SJSA1 (cell line): Measurements from ENCODE around the gene LAMB3. TPM values are rescaled to one million over a fixed set of nuclear protein-coding genes. Genes with fewer than 3 reads are reported as not detected.

Experiments
- DNase-seq, 2 experiments: peaks; one replicate each; pipeline ENCODE4 v3.0.0-alpha.2; 2015 to 2020; ENCODE audit warnings: low spot score in 2 of 2, low read depth in 1 of 2
- H3K27ac ChIP-seq: fragments of 250-450 bp; sonication (Bioruptor Pico); 2 replicates; pipeline ENCODE4 v1.5.1; 2020; ENCODE audit warnings: mild to moderate bottlenecking, moderate library complexity
- H3K27me3 ChIP-seq: fragments of 250-450 bp; sonication (Bioruptor Pico); replicated peaks from 2 replicates; pipeline ENCODE4 v1.5.1; 2020; ENCODE audit warnings: mild to moderate bottlenecking, moderate library complexity
- H3K36me3 ChIP-seq: fragments of 250-450 bp; sonication (Bioruptor Pico); 2 replicates; pipeline ENCODE4 v1.5.1; 2020; ENCODE audit warnings: mild to moderate bottlenecking
- H3K4me1 ChIP-seq: fragments of 250-450 bp; sonication (Bioruptor Pico); replicated peaks from 2 replicates; pipeline ENCODE4 v1.6.1; 2021; ENCODE audit warnings: mild to moderate bottlenecking
- H3K4me3 ChIP-seq: fragments of 250-450 bp; sonication (Bioruptor Pico); 2 replicates; pipeline ENCODE4 v1.5.1; 2020; ENCODE audit warnings: mild to moderate bottlenecking
- H3K9me3 ChIP-seq: fragments of 250-450 bp; sonication (Bioruptor Pico); replicated peaks from 2 replicates; pipeline ENCODE4 v1.5.1; 2020; ENCODE audit warnings: mild to moderate bottlenecking
- total RNA-seq: library from RNA; depleted of rRNA; stranded (reverse); fragments of >200 nt; shearing (Covaris generic); gene quantifications from 2 replicates; pipeline ENCODE4 v1.2.3, GENCODE V29; 2014

The LAMB3 gene
- total RNA-seq, 1 experiment from 2014 or later = 4.1 TPM

- peaks cover 43% of the 10 kb centered on the region for H3K27me3 ChIP-seq
- H3K9me3 ChIP-seq = no peaks in the 10 kb centered on the region
- H3K4me1 ChIP-seq = no peaks in the 10 kb centered on the region
- H3K36me3 ChIP-seq = no peaks in the 10 kb centered on the region
- peak in 1 of 2 experiments; percentile 7 for DNase-seq
- peak within 1 kb of the TSS; percentile 9; the same call in 1 of the 2 replicates for H3K4me3 ChIP-seq
- no peak within 1 kb of the TSS for H3K27ac ChIP-seq
These were observed 22.8 kb upstream of the LAMB3 start, which contains the start of gene G0S2 for GRCh38 chr1:209674957-209675564. TSS of gene G0S2 (plus strand) at chr1:209675412. CDS start at chr1:209675685, 273 bp downstream.

- no peak for DNase-seq
These were observed 21.6 kb upstream of the LAMB3 start for GRCh38 chr1:209673631-209674417.

GRCh38 chr1:209672705-209673630 lies 20.7 kb upstream of the LAMB3 start:
- H3K36me3 ChIP-seq = no peaks in the 10 kb centered on the region
- no peaks in the 10 kb centered on the region for H3K4me1 ChIP-seq
- H3K27me3 ChIP-seq = peaks cover 32% of the 10 kb centered on the region
- no peak for DNase-seq
- H3K9me3 ChIP-seq = no peaks in the 10 kb centered on the region
- no peak overlapping the region for H3K4me3 ChIP-seq
- H3K27ac ChIP-seq = no peak overlapping the region

More at GRCh38 chr1:209673631-209674417, 21.6 kb upstream of the LAMB3 start:
- Histone ChIP-seq H3K36me3 (no peaks in the 10 kb centered on the region), H3K9me3 (no peaks in the 10 kb centered on the region), H3K4me1 (no peaks in the 10 kb centered on the region), H3K27ac (no peak overlapping the region), H3K4me3 (no peak overlapping the region), H3K27me3 (peaks cover 32% of the 10 kb centered on the region)

- Histone ChIP-seq H3K4me3 (no peak overlapping the region), H3K36me3 (no peaks in the 10 kb centered on the region), H3K27me3 (peaks cover 16% of the 10 kb centered on the region), H3K27ac (no peak overlapping the region), H3K4me1 (no peaks in the 10 kb centered on the region), H3K9me3 (no peaks in the 10 kb centered on the region)
- DNase-seq = no peak
These were observed 18.3 kb upstream of the LAMB3 start for GRCh38 chr1:209670441-209671082.

GRCh38 chr1:209667708-209668107 lies 15.5 kb upstream of the LAMB3 start:
- Histone ChIP-seq H3K36me3 (no peaks in the 10 kb centered on the region), H3K27ac (no peak overlapping the region), H3K4me1 (no peaks in the 10 kb centered on the region), H3K9me3 (no peaks in the 10 kb centered on the region), H3K27me3 (no peaks in the 10 kb centered on the region; the same call in 1 of the 2 replicates), H3K4me3 (no peak overlapping the region)
- no peak for DNase-seq

- H3K4me3 ChIP-seq = no peak overlapping the region
- H3K9me3 ChIP-seq = no peaks in the 10 kb centered on the region
- H3K27me3 ChIP-seq = no peaks in the 10 kb centered on the region
- H3K4me1 ChIP-seq = no peaks in the 10 kb centered on the region
- no peaks in the 10 kb centered on the region for H3K36me3 ChIP-seq
- H3K27ac ChIP-seq = no peak overlapping the region
- no peak for DNase-seq
These were observed 14.9 kb upstream of the LAMB3 start for GRCh38 chr1:209667103-209667502.

- H3K27me3 ChIP-seq = no peaks in the 10 kb centered on the region
- H3K4me3 ChIP-seq = no peak overlapping the region
- H3K36me3 ChIP-seq = no peaks in the 10 kb centered on the region
- H3K27ac ChIP-seq = no peak overlapping the region
- no peaks in the 10 kb centered on the region for H3K9me3 ChIP-seq
- DNase-seq = no peak
- peaks cover 7% of the 10 kb centered on the region; the same call in 1 of the 2 replicates for H3K4me1 ChIP-seq
These were observed 10.7 kb upstream of the LAMB3 start for GRCh38 chr1:209662879-209663327.

GRCh38 chr1:209661071-209661470 lies 8.8 kb upstream of the LAMB3 start:
- Histone ChIP-seq H3K27me3 (no peaks in the 10 kb centered on the region), H3K27ac (no peak overlapping the region), H3K4me1 (peaks cover 25% of the 10 kb centered on the region), H3K9me3 (no peaks in the 10 kb centered on the region), H3K4me3 (no peak overlapping the region), H3K36me3 (no peaks in the 10 kb centered on the region)
- DNase-seq = no peak

GRCh38 chr1:209659909-209660308 lies 7.7 kb upstream of the LAMB3 start:
- Histone ChIP-seq H3K4me1 (peaks cover 29% of the 10 kb centered on the region), H3K27me3 (no peaks in the 10 kb centered on the region), H3K27ac (no peak overlapping the region), H3K36me3 (no peaks in the 10 kb centered on the region), H3K4me3 (no peak overlapping the region), H3K9me3 (no peaks in the 10 kb centered on the region)
- DNase-seq = no peak

- no peak for DNase-seq
- Histone ChIP-seq H3K9me3 (no peaks in the 10 kb centered on the region), H3K4me3 (no peak overlapping the region), H3K27ac (peak overlapping the region; percentile 77), H3K4me1 (peaks cover 36% of the 10 kb centered on the region), H3K27me3 (no peaks in the 10 kb centered on the region), H3K36me3 (no peaks in the 10 kb centered on the region)
These were observed 5.7 kb upstream of the LAMB3 start for GRCh38 chr1:209657918-209658317.

- Histone ChIP-seq H3K9me3 (no peaks in the 10 kb centered on the region), H3K36me3 (no peaks in the 10 kb centered on the region), H3K27ac (peak overlapping the region; percentile 77), H3K27me3 (no peaks in the 10 kb centered on the region), H3K4me3 (no peak overlapping the region), H3K4me1 (peaks cover 39% of the 10 kb centered on the region)
- peak; percentile 44 to 64 for DNase-seq
These were observed 5.1 kb upstream of the LAMB3 start for GRCh38 chr1:209657140-209657879.

- Histone ChIP-seq H3K9me3 (no peaks in the 10 kb centered on the region), H3K27me3 (no peaks in the 10 kb centered on the region), H3K27ac (no peak overlapping the region), H3K4me1 (peaks cover 49% of the 10 kb centered on the region), H3K36me3 (no peaks in the 10 kb centered on the region), H3K4me3 (no peak overlapping the region)
- DNase-seq = no peak
These were observed 3.4 kb upstream of the LAMB3 start for GRCh38 chr1:209655411-209656231.
